GM18951 (cell line): Measurements from ENCODE around the gene GZMM.

Experiments used
- POLR2A ChIP-seq: IDR thresholded peaks from 4 replicates; pipeline ENCODE4 v1.6.1; 2011; ENCODE audit warnings: mild to moderate bottlenecking; ENCODE audit not compliant: insufficient read length, insufficient read depth; ENCODE audit errors: extremely low read depth
- in situ Hi-C: fragments of 300-500 bp; cut with MboI; formaldehyde crosslinking; loops from one replicate; pipeline ENCODE4 v1.12.0; 2022; ENCODE audit warnings: low sequenced_read_pairs, mixed read lengths, inconsistent platforms; ENCODE audit not compliant: unreplicated experiment

Gene GZMM

DNA sequence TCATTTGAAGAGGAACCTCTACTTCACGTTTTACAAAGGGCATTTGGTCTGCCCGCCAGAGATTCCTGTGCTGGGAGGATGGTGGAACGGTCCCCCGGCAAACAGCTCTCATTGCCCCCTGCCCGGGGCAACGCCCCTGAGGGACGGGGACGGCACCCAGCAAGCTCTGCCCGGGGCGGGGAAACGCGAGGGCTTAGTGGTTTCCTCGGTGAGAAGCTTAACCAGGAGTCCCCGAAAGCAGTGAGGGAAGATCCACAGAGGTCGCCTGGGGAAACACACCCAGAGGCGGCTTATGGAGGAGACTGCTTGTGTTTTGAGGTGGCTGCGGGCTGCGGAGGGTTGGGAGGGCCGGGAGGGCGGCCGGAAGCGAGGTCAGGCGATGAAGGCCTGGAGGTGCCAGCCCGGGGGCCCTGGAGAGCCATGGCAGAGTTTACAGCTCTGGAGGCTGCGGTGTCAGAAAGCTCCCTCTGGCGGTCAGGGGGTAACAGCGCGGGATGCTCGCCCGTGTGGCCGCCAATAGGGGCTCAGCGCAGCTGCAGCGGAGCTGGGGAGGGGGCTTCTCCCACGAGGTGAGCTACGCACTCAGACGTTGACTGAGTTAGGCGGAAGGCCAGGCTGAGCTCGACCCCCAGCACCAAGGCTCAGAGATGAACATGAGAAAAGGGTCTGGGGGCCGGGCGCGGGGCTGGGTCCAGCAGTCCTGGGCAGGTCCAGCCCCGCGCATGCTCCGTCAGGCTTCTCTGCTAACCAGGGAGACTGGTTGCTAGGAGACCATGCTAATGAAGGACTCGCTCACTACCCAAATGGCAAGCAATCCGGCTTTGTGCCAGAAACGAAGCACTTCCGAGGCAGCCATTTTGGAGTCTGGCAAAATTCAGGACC lies 37.2 kb upstream of the GZMM start:
- peak; percentile 56 for TF ChIP-seq POLR2A
- in situ Hi-C loops, result no loop called here

GRCh38 chr19:507286-508203 lies 36.3 kb upstream of the GZMM start, which contains the start of gene TPGS1:
TPGS1 (plus strand) TSS chr19:507497; CDS start chr19:507507, 10 bp downstream.
- in situ Hi-C loops, result no loop called here
- peak; percentile 53 for TF ChIP-seq POLR2A

GRCh38 chr19:508204-509150 lies 35.4 kb upstream of the GZMM start:
- no peak for TF ChIP-seq POLR2A
- in situ Hi-C loops, result no loop called here

DNA sequence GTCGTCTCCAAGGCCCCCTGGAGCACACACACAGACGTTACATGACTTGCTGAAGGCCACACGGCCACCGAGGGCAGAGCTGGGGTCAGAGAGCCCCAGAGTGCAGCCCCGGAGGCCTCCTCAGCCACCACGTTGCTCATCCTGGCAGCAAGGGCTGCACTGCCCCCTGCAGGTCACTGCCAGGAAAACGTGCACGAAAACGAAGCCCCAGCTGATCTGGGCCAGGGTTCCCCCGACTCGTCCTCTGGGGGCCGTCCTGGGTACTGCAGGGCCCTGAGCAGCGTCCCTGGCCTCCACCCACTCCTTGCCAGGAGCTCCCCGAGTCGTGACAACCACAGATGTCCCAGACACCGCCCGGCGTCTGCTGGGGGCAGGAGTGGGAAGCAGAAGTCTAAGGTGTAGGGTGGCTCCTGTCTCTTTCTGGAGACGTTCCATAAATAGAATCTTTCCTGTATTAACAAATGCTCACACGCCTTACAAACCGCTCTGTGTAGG lies 33.2 kb upstream of the GZMM start:
- TF ChIP-seq POLR2A, result no peak
- in situ Hi-C loops, result no loop called here

GRCh38 chr19:511101-511851 lies 32.6 kb upstream of the GZMM start:
- in situ Hi-C loops, result no loop called here
- peak; percentile 44 for TF ChIP-seq POLR2A

- TF ChIP-seq POLR2A, result no peak
- in situ Hi-C loops, result no loop called here
Observed at GRCh38 chr19:512547-513365, 31.1 kb upstream of the GZMM start.

GRCh38 chr19:513368-514165 lies 30.3 kb upstream of the GZMM start:
- in situ Hi-C loops, result no loop called here
- TF ChIP-seq POLR2A, result no peak

GRCh38 chr19:514166-514663 lies 29.6 kb upstream of the GZMM start:
- in situ Hi-C loops, result no loop called here
- TF ChIP-seq POLR2A, result no peak

DNA sequence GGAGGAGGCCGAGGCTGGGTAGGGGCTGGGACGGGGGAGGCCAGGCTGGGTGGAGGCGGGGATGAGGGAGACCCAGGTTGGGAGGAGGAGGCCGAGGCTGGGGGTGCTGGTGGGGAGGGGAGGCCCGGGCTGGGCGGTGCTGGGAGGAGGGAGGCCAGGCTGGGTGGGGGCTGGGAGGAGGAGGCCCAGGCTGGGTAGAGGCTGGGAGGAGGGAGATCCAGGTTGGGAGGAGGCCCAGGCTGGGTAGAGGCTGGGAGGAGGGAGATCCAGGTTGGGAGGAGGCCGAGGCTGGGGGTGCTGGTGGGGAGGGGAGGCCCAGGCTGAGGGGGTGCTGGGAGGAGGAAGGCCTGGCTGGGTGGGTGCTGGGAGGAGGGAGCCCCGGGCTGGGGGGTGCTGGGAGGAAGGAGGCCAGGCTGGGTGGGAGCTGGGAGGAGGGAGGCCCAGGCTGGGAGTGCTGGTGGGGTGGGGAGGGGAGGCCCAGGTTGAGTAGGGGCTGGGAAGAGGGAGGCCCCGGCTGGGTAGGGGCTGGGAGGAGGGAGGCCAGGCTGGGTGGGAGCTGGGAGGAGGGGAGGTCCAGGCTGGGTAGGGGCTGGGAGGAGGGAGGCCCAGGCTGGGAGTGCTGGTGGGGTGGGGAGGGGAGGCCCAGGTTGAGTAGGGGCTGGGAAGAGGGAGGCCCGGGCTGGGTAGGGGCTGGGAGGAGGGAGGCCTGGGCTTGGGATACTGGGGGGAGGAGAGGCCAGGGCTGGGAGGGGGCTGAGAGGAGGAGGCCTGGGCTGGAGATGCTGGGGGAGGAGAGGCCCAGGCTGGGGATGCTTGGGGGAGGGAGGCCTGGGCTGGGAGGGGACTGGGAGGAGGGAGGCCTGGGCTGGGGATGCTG lies 25.9 kb upstream of the GZMM start:
- TF ChIP-seq POLR2A, result no peak
- in situ Hi-C loops, result no loop called here
